Activated CD8-positive, alpha-beta memory T cell treated with anti-CD3 and anti-CD28 coated beads for 36 hours (primary cell): ENCODE data around the gene ZDHHC14. TPM values are rescaled to one million over a fixed set of nuclear protein-coding genes. Genes with fewer than 3 reads are reported as not detected.

Source experiments
- CTCF ChIA-PET: fragments of 350-600 bp; sonication (Branson Sonifier 250); formaldehyde crosslinking; loops from one replicate; lab custom pipeline; 2021; ENCODE audit warnings: antibody characterized with exemption; lab: Charles Lee
- POLR2A ChIA-PET: fragments of 350-600 bp; sonication (Branson Sonifier 250); formaldehyde crosslinking; loops from one replicate; lab custom pipeline; 2021; ENCODE audit warnings: antibody characterized with exemption; lab: Charles Lee
- total RNA-seq, 2 experiments: library from RNA; stranded (reverse); gene quantifications; one replicate each; pipeline ENCODE4 v1.2.3, GENCODE V29; 2021

The ZDHHC14 gene
- total RNA-seq, 2 experiments from 2014 or later = 6.5 to 7.2 TPM

- ChIA-PET CTCF (interaction anchor here (0.7 to 2.2 kb wide), 3 partner anchors 341 to 494 kb away, joined by 3 to 6 read pairs (median 6); no protein-coding TSS in a partner anchor), POLR2A (no interaction called here)
Measured at GRCh38 chr6:157668009-157668401, 287.0 kb downstream of the ZDHHC14 start.

DNA sequence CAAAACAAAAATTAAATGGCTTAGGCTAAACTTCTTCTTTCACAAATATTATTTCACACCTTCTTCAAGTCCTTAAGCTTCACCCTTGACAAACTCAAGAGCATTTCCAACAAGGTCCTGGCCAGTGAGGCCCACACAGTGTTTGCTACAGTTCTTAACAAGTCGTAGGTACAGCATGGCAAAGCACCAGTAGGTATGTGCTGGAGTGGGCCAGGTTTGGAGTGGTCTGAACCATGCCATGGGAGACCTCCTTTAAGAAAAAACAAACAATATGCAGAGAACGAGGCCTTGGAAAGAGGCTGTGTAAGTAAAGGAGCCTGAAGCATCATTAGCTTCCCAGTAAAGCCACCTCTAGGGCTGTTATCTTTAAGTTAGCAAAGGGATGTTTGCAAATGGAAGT, 287.7 kb downstream of the ZDHHC14 start:
- ChIA-PET POLR2A (no interaction called here), CTCF (interaction anchor here (0.6 to 2.2 kb wide), 3 partner anchors 8 to 354 kb away, joined by 3 to 6 read pairs (median 6); no protein-coding TSS in a partner anchor)

DNA sequence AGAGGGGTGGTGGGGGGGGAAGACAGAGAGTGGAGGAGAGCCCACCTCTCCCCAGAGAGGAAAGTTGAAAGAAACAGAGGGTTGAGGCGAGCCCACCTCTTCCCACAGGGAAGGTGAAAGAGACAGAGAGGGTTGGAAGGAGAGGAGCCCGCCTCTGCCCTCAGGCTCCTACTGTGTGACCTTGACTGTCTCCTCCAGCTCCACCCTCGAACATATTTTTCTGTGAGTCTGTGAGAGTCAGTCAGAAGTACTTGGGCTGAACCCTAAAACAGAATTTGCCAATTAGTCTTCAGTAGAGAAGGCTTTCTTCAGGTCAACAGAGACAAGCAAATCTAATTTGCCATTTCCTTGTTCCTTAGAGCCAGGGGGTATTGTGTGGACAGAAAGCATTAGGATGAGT, 288.3 kb downstream of the ZDHHC14 start:
- POLR2A ChIA-PET = no interaction called here

GRCh38 chr6:157669747-157670216, 288.8 kb downstream of the ZDHHC14 start:
- ChIA-PET CTCF (no interaction called here), POLR2A (no interaction called here)

More for the DNA sequence above, 288.3 kb downstream of the ZDHHC14 start:
- CTCF ChIA-PET = interaction anchor here (0.6 to 2.2 kb wide), 3 partner anchors 9 to 354 kb away, joined by 3 to 6 read pairs (median 6); no protein-coding TSS in a partner anchor

- CTCF ChIA-PET = interaction anchor here (1.0 kb wide), 1 partner anchor 57 kb away, joined by 3 read pairs; no protein-coding TSS in a partner anchor
- POLR2A ChIA-PET = no interaction called here
Measured at GRCh38 chr6:157670466-157671186, 289.6 kb downstream of the ZDHHC14 start.

DNA sequence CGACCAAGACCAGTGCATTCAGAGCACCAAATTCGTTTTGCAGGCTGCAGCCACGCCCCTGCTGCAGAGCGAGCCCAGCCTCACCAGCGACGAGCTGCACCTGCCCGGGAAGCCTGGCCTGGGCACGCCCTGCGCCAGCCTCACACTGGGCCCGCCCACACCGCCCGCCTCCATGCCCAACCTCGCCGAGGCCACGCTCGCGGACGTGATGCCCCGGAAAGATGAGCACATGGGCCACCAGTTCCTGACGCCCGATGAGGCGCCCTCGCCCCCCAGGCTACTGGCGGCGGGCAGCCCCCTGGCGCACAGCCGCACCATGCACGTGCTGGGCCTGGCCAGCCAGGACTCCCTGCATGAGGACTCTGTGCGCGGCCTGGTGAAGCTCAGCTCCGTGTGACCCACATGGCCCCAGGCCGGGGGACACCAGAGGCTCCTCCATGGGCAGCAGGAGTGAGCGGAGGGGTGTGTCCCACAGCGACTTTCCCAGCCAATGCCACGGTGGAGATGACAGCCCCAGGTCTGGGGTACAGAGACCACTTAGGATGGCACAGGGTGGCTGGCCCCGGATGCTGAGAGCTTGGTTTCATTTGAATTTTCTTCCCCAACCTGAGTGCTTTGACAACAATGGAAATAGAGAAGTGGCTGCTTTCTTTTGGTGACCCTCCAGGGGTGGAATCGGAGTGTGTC, 291.9 kb downstream of the ZDHHC14 start:
- POLR2A ChIA-PET = no interaction called here
- CTCF ChIA-PET = no interaction called here

- CTCF ChIA-PET = no interaction called here
- POLR2A ChIA-PET = no interaction called here
Measured at GRCh38 chr6:157673596-157673995, 292.6 kb downstream of the ZDHHC14 start.

DNA sequence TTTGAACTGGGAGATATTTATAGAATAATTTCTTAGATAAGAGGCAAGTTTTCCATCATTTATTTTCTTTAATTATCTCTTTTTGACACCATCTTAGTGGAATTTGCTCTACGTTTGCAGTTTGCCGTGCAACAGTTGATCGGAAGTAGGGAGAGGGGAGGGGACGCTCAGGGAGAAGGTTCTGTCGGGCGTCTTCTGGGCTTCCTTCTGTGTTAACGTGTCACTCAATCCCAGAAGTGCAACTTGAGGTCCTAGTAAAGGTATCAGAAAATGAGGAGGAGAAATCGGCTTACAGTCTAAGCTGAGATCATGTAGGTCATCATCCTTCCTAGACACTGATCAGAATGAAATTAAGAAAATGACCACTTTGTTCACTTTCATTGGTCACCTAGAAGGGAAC, 293.1 kb downstream of the ZDHHC14 start:
- ChIA-PET CTCF (no interaction called here), POLR2A (no interaction called here)

DNA sequence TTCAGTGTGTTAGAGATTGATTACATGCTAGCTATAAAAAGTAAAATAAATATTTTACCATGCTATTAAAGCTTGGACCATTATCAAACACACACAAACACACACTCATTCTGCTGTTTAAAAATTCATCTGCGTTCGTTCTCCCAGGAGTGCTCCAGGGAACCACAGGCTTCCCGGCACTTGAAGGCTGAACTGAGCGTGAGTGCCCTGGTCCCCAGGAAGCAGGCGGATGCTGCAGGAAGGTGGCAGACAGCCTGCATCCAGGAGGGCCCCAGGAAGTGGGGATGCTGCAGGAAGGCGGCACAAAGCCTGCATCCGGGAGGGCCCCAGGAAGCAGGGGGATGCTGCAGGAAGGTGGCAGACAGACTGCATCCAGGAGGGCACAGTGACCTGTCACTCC, 294.8 kb downstream of the ZDHHC14 start:
- ChIA-PET POLR2A (no interaction called here), CTCF (no interaction called here)

- CTCF ChIA-PET = no interaction called here
- POLR2A ChIA-PET = no interaction called here
Measured at GRCh38 chr6:157676241-157676640, 295.3 kb downstream of the ZDHHC14 start.

- ChIA-PET CTCF (interaction anchor here (0.7 kb wide), 1 partner anchor 393 kb away, joined by 5 read pairs; no protein-coding TSS in a partner anchor), POLR2A (no interaction called here)
Measured at GRCh38 chr6:157677235-157677634, 296.2 kb downstream of the ZDHHC14 start.

- POLR2A ChIA-PET = no interaction called here
Measured at GRCh38 chr6:157679605-157680580, 298.9 kb downstream of the ZDHHC14 start.

DNA sequence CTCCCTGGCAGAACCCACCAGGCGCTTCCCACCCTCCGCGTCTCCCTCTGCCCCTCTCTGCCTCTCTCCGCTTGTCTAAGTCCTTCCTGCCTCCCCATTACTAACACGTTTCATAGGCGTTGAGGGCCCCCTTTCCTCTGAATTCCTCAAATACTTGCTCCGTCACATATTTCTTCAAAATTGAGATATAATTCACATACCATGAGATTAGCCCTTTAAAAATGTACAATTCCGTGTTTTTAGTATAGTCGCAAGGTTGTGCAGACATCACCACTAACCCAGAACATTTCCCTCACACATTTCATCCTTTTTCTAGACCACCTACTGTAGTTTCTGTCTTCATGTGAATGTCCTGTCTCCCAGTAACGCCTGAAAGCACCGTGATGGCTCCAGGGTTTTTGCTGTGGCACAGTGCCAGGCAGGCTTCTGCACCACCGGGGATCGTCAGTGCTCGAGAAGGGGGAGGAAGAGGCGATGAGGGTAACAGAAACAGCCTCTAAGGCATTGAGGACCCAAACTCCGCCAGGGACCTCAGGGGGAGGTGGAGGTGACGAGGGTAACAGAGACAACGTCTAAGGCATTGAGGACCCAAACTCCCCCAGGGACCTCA, 300.2 kb downstream of the ZDHHC14 start:
- ChIA-PET CTCF (no interaction called here), POLR2A (no interaction called here)

More at GRCh38 chr6:157679605-157680580, 298.9 kb downstream of the ZDHHC14 start:
- CTCF ChIA-PET = no interaction called here

- ChIA-PET CTCF (no interaction called here), POLR2A (no interaction called here)
Measured at GRCh38 chr6:157682856-157683481, 302.0 kb downstream of the ZDHHC14 start.

DNA sequence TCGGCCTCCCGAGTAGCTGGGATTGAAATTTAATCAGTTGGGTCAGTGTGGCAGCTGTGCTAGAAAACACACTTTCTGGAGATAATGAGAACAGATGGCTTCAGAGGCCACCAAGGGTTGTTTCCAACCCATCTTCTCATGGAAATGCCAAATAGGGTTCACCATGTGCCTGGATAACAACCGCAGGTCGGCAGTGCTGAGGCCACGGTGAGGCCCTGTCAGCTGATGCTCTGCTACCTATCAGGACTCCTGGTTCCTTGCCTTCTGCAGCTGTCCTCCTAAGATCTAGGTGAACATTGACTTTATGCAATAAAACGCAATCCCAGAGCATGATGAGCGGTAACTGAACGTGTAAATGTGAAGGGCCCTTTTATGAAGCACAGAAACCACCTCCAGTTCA, 302.7 kb downstream of the ZDHHC14 start:
- ChIA-PET CTCF (no interaction called here), POLR2A (no interaction called here)

DNA sequence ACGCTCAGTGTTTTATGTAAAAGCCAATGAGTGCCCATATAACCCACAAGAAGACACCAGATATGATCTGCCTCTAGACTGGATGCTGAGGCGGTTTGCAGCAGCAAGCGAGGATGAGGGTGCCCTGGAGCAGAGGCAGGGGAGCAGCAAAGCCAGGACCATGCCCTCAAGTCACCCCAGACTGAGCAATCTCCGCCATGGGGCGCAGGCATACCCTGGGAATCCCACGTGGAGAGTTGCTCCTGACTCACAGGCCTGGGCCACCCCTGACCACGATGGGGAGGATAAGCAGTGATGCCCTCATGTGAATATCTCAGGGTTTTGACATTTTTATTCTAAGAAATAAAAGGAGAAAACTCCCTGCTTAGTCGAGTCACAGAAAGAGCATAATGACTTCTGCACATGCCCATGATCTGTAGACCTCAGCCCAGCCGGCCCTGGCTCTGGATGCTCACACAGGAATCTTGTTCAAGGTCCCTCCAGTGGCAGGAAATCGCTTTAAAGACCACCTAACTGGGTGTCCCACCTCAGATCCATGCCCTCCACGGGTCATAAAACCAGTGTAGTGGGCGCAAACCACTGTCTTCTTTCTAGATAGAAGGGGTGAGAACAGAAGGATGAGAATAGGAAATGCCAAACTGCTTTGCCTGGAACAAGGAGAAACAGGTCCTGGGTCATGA, 303.8 kb downstream of the ZDHHC14 start:
- ChIA-PET POLR2A (no interaction called here), CTCF (no interaction called here)

GRCh38 chr6:157685596-157686280, 304.7 kb downstream of the ZDHHC14 start:
- ChIA-PET CTCF (no interaction called here), POLR2A (no interaction called here)
